Epithelial cell of alveolus of lung (primary cell): ENCODE data around the gene POFUT1. TPM values are rescaled to one million over a fixed set of nuclear protein-coding genes. Genes with fewer than 3 reads are reported as not detected.

Experiments used
- total RNA-seq: library from RNA; depleted of rRNA; stranded (reverse); fragments of >200 nt; gene quantifications from 2 replicates; pipeline ENCODE4 v1.2.1, GENCODE V29; 2015

Gene POFUT1
- total RNA-seq = 42.2 and 60.5 TPM in 2 replicates

GRCh38 chr20:32207626-32208498 is at the start of gene POFUT1, which contains the start of gene PLAGL2:
Gene POFUT1, plus strand, starts transcription at chr20:32207880. Its CDS starts 62 bp downstream, at chr20:32207942.
Gene PLAGL2, minus strand, starts transcription at chr20:32207743. Its CDS starts 5,565 bp downstream, at chr20:32202178.

GRCh38 chr20:32277361-32278198 is 69.9 kb downstream of the POFUT1 start, which contains the start of gene KIF3B:
Gene KIF3B, plus strand, starts transcription at chr20:32277651. Its CDS starts 32,127 bp downstream, at chr20:32309778.

Other genes with a start within 250 kb of the POFUT1 start
- gene XKR7, start 239.7 kb upstream of the POFUT1 start, total RNA-seq = not detected in 2 replicates
- gene CCM2L, start 197.4 kb upstream of the POFUT1 start, total RNA-seq = 0.13 TPM in 1 of 2 replicates, not detected in the other
- gene HCK, start 155.6 kb upstream of the POFUT1 start, total RNA-seq = not detected in 2 replicates
- 33.7 and 46.9 TPM in 2 replicates for gene TM9SF4, start 98.2 kb upstream of the POFUT1 start, total RNA-seq
- gene PLAGL2, start 137 bp upstream of the POFUT1 start, total RNA-seq = 5.0 and 6.3 TPM in 2 replicates
- 16.0 and 16.2 TPM in 2 replicates for gene KIF3B, start 69.8 kb downstream of the POFUT1 start, total RNA-seq
- 18.7 and 40.4 TPM in 2 replicates for gene ASXL1, start 150.5 kb downstream of the POFUT1 start, total RNA-seq